8988T (cell line): Measurements from ENCODE around the gene RPS27A.
"Not testable (repeated sequence)": the region's sequence is repeated elsewhere in the genome, so short reads cannot be mapped to it uniquely, and the experiment has no call there.

Experiments
- DNase-seq: peaks from one replicate; pipeline ENCODE4 v3.0.0; 2011

Gene RPS27A

GRCh38 chr2:55239656-55240222 lies 7.3 kb downstream of the RPS27A start:
- DNase-seq: no peak

GRCh38 chr2:55241582-55241981 lies 9.1 kb downstream of the RPS27A start:
- DNase-seq: not testable (repeated sequence)

DNA sequence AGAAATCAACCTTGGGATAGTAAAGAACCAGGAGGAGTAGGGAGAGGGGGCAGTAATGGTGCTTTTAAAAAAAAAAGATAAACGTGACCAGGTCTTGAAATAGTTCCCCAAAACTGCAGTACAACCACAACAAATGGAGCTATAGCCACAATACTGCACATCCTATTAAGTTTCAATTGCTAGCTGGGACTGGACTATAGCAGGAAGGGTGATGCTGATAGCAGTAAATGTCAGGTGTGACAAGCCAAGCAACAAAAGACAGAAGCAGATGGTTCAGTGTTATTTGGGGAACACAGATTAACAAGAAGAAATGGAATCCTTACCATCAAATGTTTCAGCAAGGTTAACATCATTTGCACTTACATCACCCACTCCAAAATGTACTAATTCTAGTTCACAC lies 10.1 kb downstream of the RPS27A start:
- no peak for DNase-seq

DNA sequence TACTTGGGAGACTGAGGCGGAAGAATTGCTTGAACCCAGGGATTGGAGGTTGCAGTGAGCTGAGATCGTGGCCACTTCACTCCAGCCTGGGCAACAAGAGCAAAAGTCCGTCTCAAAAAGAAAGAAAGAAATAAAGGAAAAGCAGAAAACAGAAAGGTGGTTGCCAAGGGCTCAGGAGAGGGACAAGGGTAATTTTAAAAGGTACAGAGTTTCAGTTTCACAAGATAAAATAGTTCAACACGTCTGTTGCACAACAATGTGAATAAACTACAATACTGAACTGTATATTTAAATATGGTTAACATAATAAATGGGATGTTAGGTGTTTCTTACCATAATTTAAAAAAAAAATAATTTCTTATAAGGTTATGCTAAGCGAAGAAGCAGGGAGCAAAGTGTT lies 12.9 kb downstream of the RPS27A start:
- DNase-seq: no peak

DNA sequence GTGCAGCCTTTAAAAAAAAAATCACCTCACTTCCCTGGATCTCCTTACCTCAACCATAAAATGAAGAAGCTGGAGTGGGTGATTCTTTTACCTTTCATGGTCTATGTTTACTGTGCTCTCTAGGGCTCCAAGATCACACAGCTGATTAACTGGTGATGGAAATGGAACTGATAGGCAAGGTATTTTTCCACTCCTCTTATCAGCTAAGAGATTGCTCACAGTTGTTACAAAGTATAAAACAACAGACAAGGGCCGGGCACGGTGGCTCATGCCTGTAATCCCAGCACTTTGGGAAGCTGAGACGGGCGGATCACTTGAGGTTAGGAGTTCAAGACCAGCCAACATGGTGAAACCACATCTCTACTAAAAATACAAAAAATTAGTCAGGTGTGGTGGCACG lies 14.5 kb downstream of the RPS27A start:
- no peak for DNase-seq

DNA sequence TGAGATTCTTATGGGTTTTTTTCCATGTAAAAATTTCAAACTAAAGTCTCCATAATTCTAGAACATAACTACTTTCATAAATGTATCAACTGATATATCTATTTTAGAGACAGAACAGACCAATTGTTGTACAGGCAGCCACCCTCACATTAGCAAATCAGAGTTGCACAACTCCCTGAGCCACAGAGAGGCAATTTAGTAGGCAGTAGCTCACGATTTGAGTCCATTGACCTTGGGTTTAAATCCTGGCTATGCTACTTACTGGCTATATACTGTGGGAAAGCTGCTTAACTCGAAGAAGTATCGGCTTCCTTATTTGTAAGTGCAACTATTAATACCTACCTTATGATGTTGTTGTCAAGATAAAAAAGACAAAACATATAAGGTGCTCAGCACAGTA lies 20.3 kb downstream of the RPS27A start:
- DNase-seq: no peak

DNA sequence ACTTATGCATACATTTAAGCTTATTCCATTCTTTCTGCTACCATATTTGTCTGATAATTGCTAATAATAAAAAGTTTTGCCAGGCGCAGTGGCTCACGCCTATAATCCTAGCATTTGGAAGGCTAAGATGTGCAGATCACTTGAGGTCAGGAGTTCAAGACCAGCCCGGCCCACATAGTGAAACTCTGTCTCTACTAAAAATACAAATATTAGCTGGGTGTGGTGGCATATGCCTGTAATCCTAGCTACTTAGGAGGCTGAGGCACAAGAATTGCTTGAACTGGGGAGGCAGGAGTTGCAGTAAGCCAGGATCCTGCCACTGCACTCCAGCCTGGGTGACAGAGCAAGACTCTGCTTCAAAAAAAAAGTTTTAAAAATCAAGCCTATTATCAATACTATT lies 27.1 kb downstream of the RPS27A start:
- not testable (repeated sequence) for DNase-seq

DNA sequence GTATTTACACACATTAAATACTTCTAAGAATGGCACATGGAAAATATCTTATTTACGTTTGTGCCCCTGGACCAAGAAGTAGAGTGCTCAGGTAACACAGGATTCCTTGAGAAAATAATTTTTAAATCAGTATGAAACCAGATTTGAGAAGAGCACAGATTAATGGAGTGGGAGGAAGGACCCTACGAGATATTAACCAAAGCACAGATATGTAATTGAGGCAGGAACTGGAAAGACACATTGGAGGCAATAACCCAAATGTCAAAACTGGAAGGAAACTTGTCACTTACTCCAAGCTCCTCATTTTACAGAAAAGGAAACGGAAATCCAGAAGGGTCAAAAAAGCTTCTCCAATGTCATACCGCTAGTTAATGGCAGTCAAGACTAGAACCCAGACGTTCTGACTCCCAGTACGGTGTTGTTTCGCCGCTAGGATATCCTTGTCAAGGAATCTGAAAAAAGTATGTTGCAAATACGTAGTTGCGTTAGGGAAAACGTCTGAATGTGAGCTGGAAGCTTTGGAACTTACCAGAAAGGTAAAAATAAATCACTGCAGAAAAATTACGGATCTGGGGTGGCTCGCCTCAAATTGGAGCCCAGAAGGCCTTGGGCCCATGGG lies 35.9 kb downstream of the RPS27A start:
- DNase-seq: no peak

GRCh38 chr2:55268907-55269644 lies 36.6 kb downstream of the RPS27A start, which contains the start of gene MTIF2:
Gene MTIF2, minus strand, starts transcription at chr2:55269231. Its CDS starts 5,373 bp downstream, at chr2:55263858.
- peak; percentile 58 for DNase-seq

DNA sequence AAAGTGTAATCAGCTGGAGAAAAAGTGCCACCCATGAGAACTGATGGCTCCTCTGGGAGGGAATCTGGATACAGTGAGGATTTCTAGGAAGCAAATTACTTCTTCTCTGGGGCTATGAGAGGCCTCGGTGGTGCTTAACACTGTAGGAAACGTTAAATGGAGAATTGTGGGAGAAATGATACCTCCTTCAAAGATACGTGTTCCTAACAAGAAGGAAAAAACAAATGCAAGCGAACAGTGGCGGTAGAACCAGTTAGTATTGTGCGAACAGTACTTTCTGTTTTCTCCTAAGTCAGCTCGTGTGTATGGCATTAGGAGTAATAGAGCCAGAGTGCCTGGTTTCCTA lies 37.1 kb downstream of the RPS27A start:
- DNase-seq: no peak

DNA sequence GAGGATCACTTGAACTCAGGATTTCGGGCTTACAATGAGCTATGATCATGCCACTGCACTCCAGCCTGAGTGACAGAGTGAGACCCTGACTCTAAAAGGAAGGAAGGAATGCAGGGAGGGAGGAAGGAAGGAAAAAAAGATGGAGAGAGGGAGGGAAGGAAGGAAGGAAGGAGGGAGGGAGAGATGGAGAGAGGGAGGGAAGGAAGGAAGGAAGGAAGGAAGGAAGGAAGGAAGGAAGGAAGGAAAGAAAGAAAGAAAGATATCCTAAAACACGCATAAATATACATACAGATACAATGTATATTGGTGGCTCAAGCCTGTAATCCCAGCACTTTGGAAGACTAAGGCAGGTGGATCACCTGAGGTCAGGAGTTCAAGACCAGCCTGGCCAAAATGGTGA lies 41.9 kb downstream of the RPS27A start:
- DNase-seq: not testable (repeated sequence)

- no peak for DNase-seq
These were observed 44.8 kb downstream of the RPS27A start for GRCh38 chr2:55277310-55277709.

- DNase-seq: not testable (repeated sequence)
These were observed 46.8 kb downstream of the RPS27A start for GRCh38 chr2:55279214-55279835.

- not testable (repeated sequence) for DNase-seq
These were observed 47.5 kb downstream of the RPS27A start for GRCh38 chr2:55279859-55280424.

DNA sequence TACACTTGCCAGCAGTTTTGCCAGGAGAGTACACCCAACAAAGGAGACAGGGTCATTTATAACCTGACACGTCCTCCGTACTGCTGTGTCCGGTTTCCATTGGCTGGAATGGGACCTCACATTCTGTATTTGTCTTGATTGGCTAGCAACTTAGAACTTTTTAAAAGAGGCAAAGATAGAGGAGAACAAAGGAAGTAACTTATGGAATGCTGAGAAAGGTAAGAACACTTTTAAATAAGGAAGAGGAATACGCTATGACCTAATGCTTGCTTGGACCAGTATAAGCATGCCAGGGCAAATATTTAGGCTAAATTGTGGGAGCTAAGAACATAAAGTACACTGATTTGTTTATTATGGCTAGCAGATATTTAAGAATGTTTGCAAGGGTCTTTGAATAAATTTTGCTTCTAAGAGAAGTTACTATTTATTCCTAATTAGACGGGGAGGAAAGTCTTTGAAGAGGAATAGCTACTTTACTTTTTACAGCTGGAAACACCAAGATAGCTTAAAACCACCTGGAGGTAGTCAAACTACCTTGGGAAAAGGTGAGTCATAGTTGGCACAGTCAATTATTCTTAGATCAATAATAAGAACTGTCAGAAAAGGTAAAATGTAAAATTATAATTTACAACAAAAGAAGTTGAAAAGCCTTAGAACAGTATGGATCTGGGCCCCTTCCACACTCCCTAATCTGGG lies 48.5 kb downstream of the RPS27A start:
- not testable (repeated sequence) for DNase-seq

DNA sequence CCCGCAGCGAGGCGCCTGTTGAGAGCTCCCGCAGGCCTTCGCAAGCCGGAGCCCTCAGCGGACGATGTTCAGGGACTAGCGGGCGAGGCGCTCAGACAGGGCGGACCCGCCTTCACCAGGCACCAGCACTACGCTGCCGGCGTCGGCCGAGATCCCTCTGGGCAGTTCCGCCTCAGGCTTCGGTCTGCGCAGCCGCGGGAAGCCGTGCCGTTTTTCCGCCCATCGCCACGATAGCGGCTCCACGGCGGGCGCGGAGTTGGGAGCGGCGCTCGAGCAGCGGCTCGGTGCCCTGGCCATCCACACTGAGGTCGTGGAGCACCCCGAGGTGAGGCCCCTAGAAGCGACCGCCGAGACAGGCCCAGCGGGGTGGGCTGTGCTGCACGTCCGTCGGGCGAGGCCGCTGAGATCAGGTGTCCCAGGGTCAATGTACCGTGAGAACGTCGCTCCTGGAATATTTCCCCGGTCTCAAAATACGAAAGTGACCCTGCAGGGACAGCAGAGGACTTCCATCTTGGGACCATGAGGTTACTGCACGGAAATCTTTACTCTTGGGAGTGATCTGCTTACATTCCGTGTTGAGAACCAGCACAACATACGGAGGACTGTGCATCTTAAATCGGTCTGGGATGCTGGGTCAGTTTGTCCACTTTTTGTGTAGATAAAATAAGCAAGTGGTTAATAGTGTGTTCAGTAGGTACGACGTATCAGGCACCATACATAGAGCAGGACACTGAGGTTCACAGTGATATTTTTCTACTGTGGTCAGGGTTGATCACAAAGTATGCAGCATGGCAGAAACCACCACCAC lies 49.8 kb downstream of the RPS27A start:
- peak; percentile 26 for DNase-seq

- DNase-seq: no peak
These were observed 50.6 kb downstream of the RPS27A start for GRCh38 chr2:55283083-55283482.
